GM18520 (cell line): ENCODE results near the gene CRTAC1.

ENCODE experiments used
- ATAC-seq: cut with Tn5 transposase; IDR thresholded peaks from one replicate; pipeline ENCODE4 v1.9.1; 2021; ENCODE audit not compliant: unreplicated experiment

Gene CRTAC1

GRCh38 chr10:97974526-97975525 is 55.6 kb downstream of the CRTAC1 start:
- no peak for ATAC-seq

GRCh38 chr10:97974100-97974499 is 56.3 kb downstream of the CRTAC1 start:
- no peak for ATAC-seq

GRCh38 chr10:97969538-97970079 is 60.8 kb downstream of the CRTAC1 start:
- no peak for ATAC-seq

GRCh38 chr10:97964748-97965147 is 65.7 kb downstream of the CRTAC1 start:
- ATAC-seq, result no peak

GRCh38 chr10:97961945-97962344 is 68.5 kb downstream of the CRTAC1 start:
- no peak for ATAC-seq

- no peak for ATAC-seq
Measured at GRCh38 chr10:97960269-97961056, 70.0 kb downstream of the CRTAC1 start.

- ATAC-seq, result no peak
Measured at GRCh38 chr10:97949462-97949861, 81.0 kb downstream of the CRTAC1 start.

- no peak for ATAC-seq
Measured at GRCh38 chr10:97948822-97949221, 81.6 kb downstream of the CRTAC1 start.

GRCh38 chr10:97944772-97945171 is 85.6 kb downstream of the CRTAC1 start:
- ATAC-seq, result no peak

- no peak for ATAC-seq
Measured at GRCh38 chr10:97943294-97943693, 87.1 kb downstream of the CRTAC1 start.

GRCh38 chr10:97940534-97940933 is 89.9 kb downstream of the CRTAC1 start:
- no peak for ATAC-seq

GRCh38 chr10:97939446-97939990 is 90.9 kb downstream of the CRTAC1 start:
- ATAC-seq, result no peak

- no peak for ATAC-seq
Measured at GRCh38 chr10:97937928-97938327, 92.5 kb downstream of the CRTAC1 start.

GRCh38 chr10:97937054-97937453 is 93.4 kb downstream of the CRTAC1 start:
- no peak for ATAC-seq

GRCh38 chr10:97936126-97936525 is 94.3 kb downstream of the CRTAC1 start:
- no peak for ATAC-seq

- ATAC-seq, result no peak
Measured at GRCh38 chr10:97932932-97933530, 97.4 kb downstream of the CRTAC1 start.

- no peak for ATAC-seq
Measured at GRCh38 chr10:97931041-97931440, 99.4 kb downstream of the CRTAC1 start.

GRCh38 chr10:97928897-97929296 is 101.5 kb downstream of the CRTAC1 start:
- ATAC-seq, result no peak

- no peak for ATAC-seq
Measured at GRCh38 chr10:97927622-97928021, 102.8 kb downstream of the CRTAC1 start.

GRCh38 chr10:97926055-97926454 is 104.4 kb downstream of the CRTAC1 start:
- ATAC-seq, result no peak
